Testis (tissue), 2 donors: ENCODE results near the gene CDK16.

Experiments used
- CTCF ChIP-seq, 3 experiments: fragments of 450-650 bp in 2 of 3; fragments of 200-600 bp in 1 of 3; sonication (generic) in 1 of 3; IDR thresholded peaks; one replicate each; pipeline ENCODE4 v1.5.1; 2016 to 2019; ENCODE audit warnings: antibody characterized with exemption in 3 of 3, mild to moderate bottlenecking in 2 of 3, moderate library complexity in 1 of 3
- POLR2A ChIP-seq: fragments of 450-650 bp; IDR thresholded peaks from one replicate; pipeline ENCODE4 v1.6.1; 2017; ENCODE audit warnings: antibody characterized with exemption, mild to moderate bottlenecking, moderate library complexity

- TF ChIP-seq CTCF (IDR thresholded peaks at IDR 0.05), result no peak
- no peak for TF ChIP-seq POLR2A
Measured at GRCh38 chrX:47204970-47205369, 13.5 kb upstream of the CDK16 start.
